DOHH2 (cell line): ENCODE data around the gene CFAP100.

ENCODE experiments used
- H3F3A ChIP-seq: fragments of 200-600 bp; sonication (generic), shearing (Covaris generic); 2 replicates; pipeline ENCODE4 v1.6.0; 2016; ENCODE audit warnings: antibody characterized with exemption, mild to moderate bottlenecking; ENCODE audit not compliant: control insufficient read depth, insufficient read depth
- H3K27ac ChIP-seq: fragments of 200-600 bp; sonication (generic); 2 replicates; pipeline ENCODE4 v1.5.1; 2014; ENCODE audit warnings: low read depth, mild to moderate bottlenecking, low read length, moderate library complexity
- H3K27me3 ChIP-seq: fragments of 200-600 bp; sonication (generic); 2 replicates; pipeline ENCODE4 v1.6.1; 2014; ENCODE audit warnings: mild to moderate bottlenecking, low read length, mixed read lengths; ENCODE audit not compliant: control insufficient read depth
- H3K36me3 ChIP-seq: fragments of 200-600 bp; sonication (generic); 2 replicates; pipeline ENCODE4 v1.6.1; 2014; ENCODE audit warnings: mild to moderate bottlenecking, low read length, moderate library complexity, mixed read lengths; ENCODE audit not compliant: control insufficient read depth
- H3K4me1 ChIP-seq: fragments of 200-600 bp; sonication (generic); 2 replicates; pipeline ENCODE4 v1.6.1; 2014; ENCODE audit warnings: mild to moderate bottlenecking, low read length, mixed read lengths; ENCODE audit not compliant: control insufficient read depth
- H3K4me2 ChIP-seq: fragments of 200-600 bp; sonication (generic); 2 replicates; pipeline ENCODE4 v1.6.0; 2014; ENCODE audit warnings: mild to moderate bottlenecking, low read length, moderate library complexity
- H3K4me3 ChIP-seq: fragments of 200-600 bp; sonication (generic); 2 replicates; pipeline ENCODE4 v1.5.1; 2014; ENCODE audit warnings: mild to moderate bottlenecking, low read length, mixed read lengths
- H3K79me2 ChIP-seq: fragments of 200-600 bp; sonication (generic); 2 replicates; pipeline ENCODE4 v1.6.1; 2014; ENCODE audit warnings: mild to moderate bottlenecking, low read length, mixed read lengths; ENCODE audit not compliant: control insufficient read depth
- H3K9me2 ChIP-seq: fragments of 200-600 bp; sonication (generic); replicated peaks from 2 replicates; pipeline ENCODE4 v1.6.1; 2014; ENCODE audit warnings: mild to moderate bottlenecking, low read length, mixed read lengths; ENCODE audit not compliant: control insufficient read depth
- H3K9me3 ChIP-seq: fragments of 200-600 bp; sonication (generic); 2 replicates; pipeline ENCODE4 v1.6.1; 2014; ENCODE audit warnings: antibody characterized with exemption, low read length, mixed read lengths; ENCODE audit not compliant: control insufficient read depth, insufficient read depth
- H4K20me1 ChIP-seq: fragments of 200-600 bp; sonication (generic); 2 replicates; pipeline ENCODE4 v1.6.0; 2014; ENCODE audit warnings: low read depth, mild to moderate bottlenecking, antibody characterized with exemption, low read length, moderate library complexity; ENCODE audit not compliant: control insufficient read depth, insufficient read depth
- CTCF ChIP-seq: fragments of 200-600 bp; sonication (generic); IDR thresholded peaks from one replicate; pipeline ENCODE4 v1.5.1; 2014; ENCODE audit warnings: antibody characterized with exemption, mild to moderate bottlenecking, low read depth, low read length; ENCODE audit not compliant: poor library complexity, severe bottlenecking
- EZH2phosphoT487 ChIP-seq: fragments of 200-600 bp; sonication (generic); IDR thresholded peaks from 2 replicates; pipeline ENCODE4 v1.6.1; 2017; ENCODE audit warnings: borderline replicate concordance, mild to moderate bottlenecking, antibody characterized with exemption, low read length, moderate library complexity, mixed read lengths

CFAP100 gene

GRCh38 chr3:126440709-126440995 lies 45.9 kb downstream of the CFAP100 start:
- Histone ChIP-seq H3F3A (no peaks in the 10 kb centered on the region), H3K9me3 (no peaks in the 10 kb centered on the region), H3K9me2 (no peaks in the 10 kb centered on the region), H3K27me3 (no peaks in the 10 kb centered on the region), H3K4me3 (no peak overlapping the region), H3K4me2 (no peak overlapping the region), H3K36me3 (no peaks in the 10 kb centered on the region; the same call in 1 of the 2 replicates), H3K79me2 (no peaks in the 10 kb centered on the region), H4K20me1 (no peaks in the 10 kb centered on the region; the same call in 1 of the 2 replicates), H3K4me1 (no peaks in the 10 kb centered on the region), H3K27ac (no peak overlapping the region)
- no peak for TF ChIP-seq CTCF
- TF ChIP-seq EZH2phosphoT487 = no peak

GRCh38 chr3:126441256-126441880 lies 46.7 kb downstream of the CFAP100 start:
- Histone ChIP-seq H3K4me2 (no peak overlapping the region), H3K9me3 (no peaks in the 10 kb centered on the region), H4K20me1 (no peaks in the 10 kb centered on the region; the same call in 1 of the 2 replicates), H3K4me3 (no peak overlapping the region), H3K79me2 (no peaks in the 10 kb centered on the region), H3F3A (no peaks in the 10 kb centered on the region), H3K27ac (no peak overlapping the region), H3K4me1 (no peaks in the 10 kb centered on the region), H3K9me2 (no peaks in the 10 kb centered on the region), H3K36me3 (no peaks in the 10 kb centered on the region; the same call in 1 of the 2 replicates), H3K27me3 (no peaks in the 10 kb centered on the region)
- TF ChIP-seq EZH2phosphoT487 = no peak
- no peak for TF ChIP-seq CTCF

- Histone ChIP-seq H4K20me1 (no peaks in the 10 kb centered on the region; the same call in 1 of the 2 replicates), H3K9me2 (no peaks in the 10 kb centered on the region), H3K27ac (no peak overlapping the region), H3K79me2 (no peaks in the 10 kb centered on the region), H3F3A (no peaks in the 10 kb centered on the region), H3K9me3 (no peaks in the 10 kb centered on the region), H3K27me3 (no peaks in the 10 kb centered on the region), H3K4me3 (no peak overlapping the region), H3K4me1 (no peaks in the 10 kb centered on the region), H3K36me3 (peaks cover 2% of the 10 kb centered on the region; the same call in 1 of the 2 replicates), H3K4me2 (no peak overlapping the region)
- no peak for TF ChIP-seq CTCF
- TF ChIP-seq EZH2phosphoT487 = no peak
Observed at GRCh38 chr3:126442094-126442855, 47.6 kb downstream of the CFAP100 start.
